HG03565 (cell line): ENCODE measurements around the gene DBN1.

Source experiments
- ATAC-seq: cut with Tn5 transposase; IDR thresholded peaks from one replicate; pipeline ENCODE4 v1.9.1; 2021; ENCODE audit warnings: mild to moderate bottlenecking, moderate library complexity; ENCODE audit not compliant: unreplicated experiment

Gene DBN1

DNA sequence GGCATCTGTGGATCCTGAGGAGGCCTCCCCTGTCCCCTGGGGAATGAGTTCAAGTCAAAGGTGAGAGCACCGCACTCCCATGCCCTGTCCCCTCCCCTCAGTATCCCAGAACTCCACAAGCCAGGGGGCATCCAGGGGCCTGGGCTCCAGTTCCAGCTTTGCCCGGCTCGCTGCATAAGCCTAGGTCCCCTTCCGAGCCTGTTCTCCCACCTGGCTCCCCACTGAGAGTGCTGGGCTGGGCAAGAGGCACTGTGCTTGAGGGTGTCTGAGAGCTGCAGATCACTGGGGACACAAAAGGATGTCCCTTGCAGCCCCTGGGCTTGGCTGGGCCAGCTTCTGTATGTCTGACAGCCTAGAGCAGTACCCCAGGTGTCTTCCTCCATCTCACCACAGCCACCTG, 31.6 kb upstream of the DBN1 start:
- no peak for ATAC-seq

DNA sequence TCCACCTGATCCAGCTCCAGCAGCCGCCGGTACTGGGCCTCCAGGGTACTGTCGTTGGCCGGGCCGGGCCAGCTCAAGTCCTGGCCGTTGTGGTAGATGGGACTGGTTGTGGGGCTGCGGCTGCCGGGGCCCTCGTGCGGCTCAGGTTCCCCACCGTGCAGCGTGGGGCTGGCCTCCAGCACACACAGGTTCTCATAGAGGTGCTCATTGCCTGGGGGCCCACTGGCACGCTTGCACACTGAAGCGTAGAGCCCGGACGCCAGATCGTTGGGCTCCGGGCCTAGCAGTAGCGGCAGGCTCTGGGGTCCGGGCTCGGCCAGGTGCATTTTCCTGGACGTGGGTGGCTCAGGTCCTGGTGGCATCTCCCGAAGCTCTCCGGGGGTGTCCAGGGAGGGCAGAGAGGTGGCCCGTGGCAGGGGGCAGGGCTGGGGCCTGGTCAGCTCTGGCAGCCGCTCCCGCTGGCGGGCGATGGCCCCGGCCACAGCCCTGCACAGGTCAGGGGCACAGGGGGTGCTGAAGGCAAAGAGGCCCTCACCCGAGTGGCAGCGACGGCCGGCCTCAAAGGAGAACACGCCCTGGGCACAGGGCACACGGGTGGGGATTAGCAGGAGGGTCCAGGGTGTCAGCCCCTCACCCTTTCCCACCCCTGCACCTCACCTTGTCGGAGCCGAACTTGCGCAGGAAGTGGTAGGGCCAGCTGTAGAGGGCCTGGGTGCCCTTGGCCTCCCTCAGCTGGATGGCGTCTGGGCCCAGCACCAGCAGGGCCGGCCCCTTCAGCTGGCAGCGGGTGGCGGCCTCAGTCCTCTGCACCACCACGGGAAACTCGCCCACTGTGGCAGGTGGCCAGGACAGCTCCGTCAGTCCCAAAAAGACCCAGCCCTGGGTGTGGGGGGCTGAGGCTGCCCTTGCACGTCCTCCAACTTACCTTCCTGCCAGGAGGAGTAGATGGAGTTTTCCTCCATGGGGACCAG, 30.9 kb upstream of the DBN1 start:
- ATAC-seq, result no peak

DNA sequence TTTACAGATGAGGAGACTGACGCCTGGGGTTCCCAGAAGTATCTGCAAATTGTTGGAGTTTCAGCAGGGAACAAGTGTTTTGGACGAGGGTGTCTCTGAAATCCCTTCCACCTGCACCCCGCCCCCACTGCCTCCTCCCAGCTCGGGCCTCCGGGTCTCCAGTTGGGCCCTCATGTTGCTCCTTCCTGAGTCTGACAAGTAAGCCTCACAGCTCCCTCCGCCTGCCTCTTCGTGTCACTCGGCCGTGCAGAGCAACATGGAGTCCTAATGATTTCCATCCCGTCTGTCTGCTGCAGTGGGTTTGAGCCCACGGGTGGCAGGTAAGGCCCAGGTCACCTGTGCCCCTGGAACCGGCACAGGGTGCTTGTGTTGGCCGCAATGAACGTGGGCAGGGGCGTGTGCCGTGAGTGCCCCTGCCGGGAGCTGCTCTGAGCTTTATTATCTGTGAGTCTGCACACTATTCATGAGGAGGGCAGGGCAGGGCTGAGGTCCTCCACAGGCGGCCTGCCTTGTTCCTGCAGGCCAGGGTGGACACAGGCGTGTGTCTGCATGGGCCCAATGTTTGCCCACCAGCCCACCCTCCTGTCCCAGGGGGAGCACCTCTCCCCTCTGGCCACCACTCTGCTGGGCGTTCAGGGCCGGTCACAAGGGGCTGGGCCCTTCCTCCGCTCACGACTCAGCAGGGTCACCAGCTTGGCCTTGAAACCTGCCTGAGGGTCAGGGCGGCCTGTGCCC, 30.1 kb upstream of the DBN1 start:
- no peak for ATAC-seq

DNA sequence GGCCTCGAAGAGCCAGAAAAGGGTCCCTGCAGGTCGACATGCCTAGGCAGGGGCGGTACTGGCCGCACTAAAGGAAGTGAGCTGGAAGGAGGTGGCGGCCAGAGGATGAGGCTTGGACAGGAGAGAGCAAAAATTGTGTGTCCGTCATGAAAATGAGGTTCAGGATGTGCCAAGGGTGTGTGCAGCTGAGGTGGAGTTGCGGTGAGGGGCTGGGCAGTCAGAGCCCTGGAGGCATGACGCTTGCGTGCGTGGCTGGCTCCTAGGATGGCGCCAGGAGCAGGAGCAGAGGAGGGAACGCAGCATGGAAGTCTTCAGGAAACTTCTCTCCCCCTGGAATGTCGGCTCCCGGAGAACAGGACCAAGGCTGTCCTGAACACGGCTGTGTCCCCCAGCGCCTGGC, 29.5 kb upstream of the DBN1 start:
- no peak for ATAC-seq

DNA sequence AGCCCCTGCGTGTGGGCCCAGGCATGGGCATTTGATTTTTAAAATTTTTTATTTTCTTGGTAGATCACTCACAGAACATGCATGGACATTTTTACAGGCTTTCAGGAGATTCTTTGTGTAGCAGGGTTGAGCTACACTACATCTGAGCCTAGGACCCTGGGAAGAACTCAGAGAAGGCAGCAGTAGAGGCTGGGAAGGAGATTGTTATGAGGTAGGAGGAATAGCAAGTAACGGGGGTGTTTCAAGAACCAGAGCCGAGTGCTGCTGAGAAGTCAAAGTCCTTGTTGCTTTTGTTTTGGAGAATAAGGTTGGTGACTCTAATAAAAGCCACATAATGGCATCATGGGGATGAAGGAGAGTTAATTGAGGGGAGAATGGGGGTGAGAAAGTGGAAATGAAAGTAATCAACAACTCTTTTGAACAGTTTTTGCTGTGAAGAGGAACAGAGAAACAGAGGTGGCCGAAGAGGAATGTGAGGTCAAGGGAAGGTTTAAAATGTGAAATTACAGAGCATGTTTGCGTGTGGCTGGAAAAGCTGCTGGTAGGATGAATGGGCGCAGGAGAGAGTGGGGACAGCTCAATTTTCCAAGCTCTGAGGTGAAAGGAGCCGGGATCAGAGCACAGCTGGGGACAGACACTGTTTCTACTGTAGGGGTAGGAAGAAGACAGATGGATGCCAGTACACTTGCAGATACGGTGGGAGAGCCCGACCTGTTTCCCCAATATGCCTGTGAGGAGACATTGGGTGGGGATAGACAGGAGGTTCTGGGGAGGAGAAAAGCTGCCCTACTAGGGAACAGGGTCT, 28.6 kb upstream of the DBN1 start:
- no peak for ATAC-seq

DNA sequence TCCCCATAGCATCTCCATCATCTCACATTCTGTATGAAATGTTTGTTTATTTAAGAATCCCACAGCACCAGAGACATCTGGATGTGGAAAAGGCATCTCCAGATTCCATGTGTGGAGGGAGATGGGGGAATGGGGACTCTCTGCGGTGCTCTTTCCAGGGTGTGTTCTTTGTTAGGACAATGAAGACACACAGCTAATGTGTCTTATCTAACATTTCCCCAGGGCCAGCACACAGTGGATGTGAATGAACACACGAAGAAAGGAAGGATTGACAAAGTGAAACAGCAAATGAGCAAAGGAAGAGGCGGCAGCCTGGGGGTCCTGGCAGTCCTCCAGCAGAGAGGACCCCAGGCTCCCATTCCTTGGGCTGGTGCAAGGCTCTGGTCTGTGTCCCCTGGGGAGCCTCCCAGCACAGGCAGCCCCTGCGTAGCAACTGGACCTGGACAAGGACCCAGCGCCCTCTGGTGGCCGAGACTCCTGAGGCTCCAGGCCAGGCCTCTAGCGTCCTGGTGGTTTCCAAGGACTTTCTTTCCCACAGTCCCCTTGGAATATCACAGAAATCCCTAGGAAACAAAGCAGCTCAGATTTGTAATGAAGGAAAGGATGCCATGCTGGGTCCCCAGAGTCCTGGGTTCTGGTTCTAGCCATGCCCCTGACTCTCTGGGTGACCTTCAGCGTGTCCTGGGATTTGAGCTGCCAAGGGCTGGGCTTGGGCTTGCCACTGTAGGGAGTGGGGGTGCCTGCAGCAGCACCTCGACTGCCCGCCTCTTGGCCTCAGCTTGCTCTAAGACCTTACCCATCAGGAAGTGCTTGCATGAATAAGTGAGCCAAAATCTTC, 27.5 kb upstream of the DBN1 start:
- no peak for ATAC-seq

DNA sequence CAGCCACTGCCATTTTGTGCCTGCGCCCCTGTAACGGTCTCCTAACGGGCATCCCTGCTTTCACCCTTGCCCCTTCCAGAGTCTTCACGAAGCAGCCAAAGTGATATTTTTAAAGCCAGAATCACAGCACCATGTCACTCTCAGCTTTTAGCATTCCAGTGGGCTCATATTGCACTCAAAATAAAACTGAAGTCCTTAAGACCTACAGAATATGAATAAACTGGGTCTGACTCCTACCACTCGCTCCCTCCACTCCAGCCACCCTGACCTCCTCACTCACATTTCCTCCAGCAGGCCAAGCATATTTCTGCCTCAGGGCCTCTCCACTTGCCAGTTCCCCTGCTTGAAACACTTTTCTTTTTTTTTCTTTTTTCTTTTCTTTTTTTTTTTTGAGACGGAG, 26.4 kb upstream of the DBN1 start:
- ATAC-seq, result no peak

DNA sequence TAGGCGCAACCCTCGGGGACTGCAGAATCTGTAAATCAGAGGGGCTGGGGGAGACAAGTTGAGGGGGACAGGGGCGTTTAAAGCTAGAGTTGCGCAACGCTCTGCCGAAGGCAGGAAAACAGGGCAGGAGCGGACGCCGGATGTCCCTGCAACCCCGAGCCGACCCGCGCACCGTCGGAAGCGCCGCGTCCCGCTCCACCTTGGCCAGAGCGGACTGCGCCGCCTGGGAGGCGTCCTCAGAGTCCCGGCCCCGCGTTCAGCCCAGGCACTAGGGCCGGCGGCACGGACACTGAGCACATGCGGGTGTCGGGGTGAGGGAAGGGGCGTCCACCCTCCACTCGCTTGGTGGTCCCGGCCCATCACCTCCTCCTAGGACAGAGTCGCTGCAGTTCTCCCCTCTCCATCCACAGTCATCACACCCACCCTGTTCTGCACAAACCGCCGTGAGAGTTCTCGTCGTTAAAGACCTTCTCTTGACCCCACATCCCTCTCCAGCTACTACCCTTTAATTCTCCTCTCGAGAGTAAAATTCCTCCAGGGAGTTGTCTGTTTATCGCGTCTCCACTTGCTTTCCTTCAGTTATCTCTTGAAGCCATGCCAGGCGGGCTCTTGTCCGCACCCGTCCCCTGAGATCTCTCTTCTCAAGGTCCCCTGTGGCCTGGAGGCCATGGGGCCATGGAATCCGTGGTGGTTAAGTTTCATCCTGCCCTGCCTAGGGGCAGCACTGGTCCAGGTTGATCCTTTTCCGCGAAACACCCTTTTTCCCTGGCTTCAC, 24.8 kb upstream of the DBN1 start:
- ATAC-seq, result peak; percentile 2

DNA sequence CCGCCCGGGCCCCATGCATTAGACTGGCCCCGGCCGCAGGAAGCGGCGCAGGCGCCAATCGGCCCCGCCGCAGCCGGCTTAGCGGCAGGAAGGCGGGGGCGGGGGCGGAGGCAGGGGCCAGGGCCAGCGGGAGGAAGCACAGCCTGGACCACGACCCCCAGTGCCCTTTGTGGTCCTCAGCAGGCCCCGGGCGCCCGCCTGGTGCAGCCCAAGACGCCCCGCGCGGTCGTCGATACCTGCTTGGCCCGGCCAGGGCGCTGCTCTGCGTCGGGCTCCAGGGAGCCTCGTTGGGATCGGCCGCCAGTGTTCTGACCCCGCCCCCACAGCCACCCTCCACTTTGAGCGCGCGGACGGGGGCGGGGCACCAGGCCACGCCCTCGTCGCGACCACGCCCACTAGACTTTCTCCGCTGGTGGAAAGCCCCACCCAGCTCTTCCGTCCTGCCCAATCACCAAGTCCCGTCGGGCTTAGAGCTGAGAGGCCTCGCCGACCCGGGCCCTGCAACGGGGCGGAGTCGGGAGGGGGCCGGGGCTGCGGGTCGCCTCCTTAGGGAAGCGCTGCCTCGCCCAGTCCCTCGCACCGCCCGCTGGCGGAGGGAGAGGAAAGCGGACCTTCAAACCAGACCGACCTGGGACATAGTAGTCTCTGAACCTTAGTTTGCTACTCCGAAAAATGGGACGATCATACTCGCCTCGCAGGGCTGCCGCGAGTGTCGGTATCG, 24.0 kb upstream of the DBN1 start, which contains the start of gene PDLIM7:
Gene PDLIM7 (minus strand): TSS at position 313 of the 721 bp plus-strand sequence. CDS start 1,092 bp downstream, outside the sequence.
- peak; percentile 62 for ATAC-seq

DNA sequence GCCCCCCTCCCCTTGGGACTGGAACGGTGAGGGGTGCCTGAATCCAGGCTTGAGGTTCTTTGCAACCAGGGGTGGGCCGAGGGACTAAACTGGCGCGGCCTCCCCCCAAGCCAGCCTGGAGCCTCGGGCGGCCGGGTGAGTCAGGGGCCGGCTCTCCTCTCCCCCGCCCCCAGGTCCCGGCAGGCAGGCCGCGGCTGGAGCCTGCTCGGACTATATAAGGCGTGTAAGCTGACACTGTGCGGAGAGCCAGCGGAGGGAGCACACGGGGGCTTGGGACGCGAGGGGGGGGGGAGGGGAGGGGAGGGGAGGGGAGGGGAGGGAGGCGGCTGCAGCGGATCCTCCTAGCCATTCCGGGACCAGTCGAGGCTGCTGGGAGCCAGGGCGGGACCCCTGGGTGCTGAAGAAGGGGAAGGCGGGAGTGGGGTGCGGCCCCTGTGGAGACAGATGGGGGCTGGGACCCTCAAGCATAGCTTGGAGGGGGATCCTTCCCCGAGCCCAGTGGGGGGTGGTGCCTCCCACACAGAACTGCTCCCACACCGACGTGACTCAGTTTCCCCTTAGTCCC, 23.4 kb upstream of the DBN1 start:
- ATAC-seq, result no peak

DNA sequence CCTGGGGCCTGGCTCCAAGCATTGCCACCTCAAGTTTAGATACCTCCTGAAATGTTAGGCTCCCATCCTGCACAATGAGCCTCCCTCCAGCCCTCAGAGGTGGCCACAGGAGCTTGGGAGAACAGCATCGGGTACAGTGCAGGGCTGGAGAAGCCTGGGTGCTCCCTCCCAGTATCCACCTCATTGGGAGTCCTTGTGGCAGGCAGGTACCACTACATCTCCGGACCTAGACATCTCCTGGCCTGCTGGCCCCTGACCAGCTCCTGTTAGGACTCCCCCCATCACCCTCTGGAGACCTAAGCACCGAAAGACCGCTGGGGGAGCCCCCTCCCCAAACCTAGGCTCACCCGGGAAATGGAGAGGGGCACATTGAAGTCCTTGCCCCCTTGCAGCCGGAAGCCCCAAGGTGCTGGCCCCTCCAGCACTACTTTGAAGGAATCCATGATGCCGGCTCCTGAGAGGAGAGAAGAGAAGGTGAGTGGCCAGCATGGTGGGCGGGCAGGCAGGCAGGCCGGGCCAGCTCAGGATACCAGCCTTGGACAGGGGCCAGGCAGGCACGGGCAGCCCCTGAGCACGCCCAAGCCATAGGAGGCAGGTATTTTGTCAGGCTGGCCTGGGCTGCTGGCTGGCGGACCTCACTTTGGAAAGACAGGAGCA, 22.8 kb upstream of the DBN1 start:
- no peak for ATAC-seq

DNA sequence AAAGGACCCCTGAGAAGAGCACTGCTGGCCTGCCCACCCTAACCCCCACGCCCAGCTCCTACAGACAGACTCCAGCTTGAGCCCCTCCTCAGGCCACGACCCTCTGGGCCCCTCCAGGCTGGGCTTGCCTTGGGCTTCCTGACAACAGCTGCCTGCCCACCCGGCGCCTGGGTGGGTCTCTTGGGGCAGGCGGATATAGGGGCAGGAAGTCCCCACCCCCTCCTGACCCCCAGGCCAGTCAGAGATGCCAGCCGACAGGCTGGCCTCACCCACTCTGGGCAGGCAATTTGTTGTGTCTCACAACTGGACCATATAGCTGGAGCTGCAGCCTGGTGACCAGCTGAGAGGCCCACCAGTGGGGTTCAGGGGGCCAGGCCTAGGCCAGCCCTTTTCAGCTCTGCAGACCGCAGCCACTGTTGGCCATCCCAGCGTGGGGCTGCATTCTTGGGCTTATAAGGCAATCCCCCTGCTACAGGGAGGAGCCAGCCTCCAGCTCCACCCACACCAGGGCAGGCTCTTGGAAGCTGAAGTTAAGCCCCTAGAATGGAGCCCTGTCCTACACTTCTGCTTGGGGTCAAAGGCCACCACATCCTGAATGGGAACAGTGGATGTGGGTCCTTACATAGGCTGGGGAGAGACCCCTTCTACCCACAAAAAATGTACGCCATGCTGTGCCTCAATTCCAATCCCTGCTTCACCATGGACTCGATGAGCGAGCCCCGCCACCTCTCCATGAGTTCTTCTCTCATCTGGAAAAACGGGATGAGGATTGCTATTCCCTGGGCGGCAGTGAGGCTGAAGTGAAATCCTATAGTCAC, 22.0 kb upstream of the DBN1 start:
- no peak for ATAC-seq

DNA sequence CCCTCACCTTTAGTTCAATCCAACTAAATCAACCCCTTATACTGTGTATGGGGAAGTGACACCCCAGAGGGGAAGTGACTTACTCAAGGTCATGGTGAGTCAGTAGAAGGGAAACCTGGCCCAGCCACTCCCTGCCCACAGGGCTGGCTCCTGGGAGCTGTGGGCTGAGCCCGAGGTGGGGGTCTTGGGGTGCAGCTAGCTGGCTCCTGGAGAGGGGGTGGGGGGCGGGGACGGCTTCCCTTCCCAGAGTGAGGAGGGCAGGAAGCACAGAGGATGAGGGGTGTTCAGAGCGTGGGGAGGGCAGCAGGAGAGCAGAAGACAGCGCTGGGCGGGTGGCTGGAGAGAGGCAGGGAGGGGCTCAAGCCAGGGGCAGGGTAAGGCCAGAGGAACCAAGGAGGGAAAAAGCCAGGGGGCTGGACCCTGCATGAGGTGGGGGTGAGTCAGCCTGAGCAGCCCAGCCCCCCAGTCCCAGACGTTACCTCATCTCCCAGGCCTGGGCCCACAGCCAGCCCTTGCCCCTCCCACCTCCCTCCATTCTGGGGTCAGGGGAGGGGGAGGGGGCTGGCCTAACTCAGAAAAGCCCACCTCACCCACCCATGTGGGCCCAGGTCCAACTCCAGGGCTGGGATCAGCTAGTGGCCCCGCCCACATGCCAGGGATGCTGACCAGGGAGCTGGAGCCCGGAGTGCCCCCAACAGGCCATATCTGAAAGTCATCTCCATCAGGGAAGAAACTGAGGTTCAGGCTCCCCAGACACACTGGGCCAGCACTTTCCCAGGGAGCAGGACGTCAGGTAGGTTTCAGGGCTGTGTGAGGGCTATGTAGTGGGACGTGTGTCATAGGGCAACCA, 21.1 kb upstream of the DBN1 start:
- ATAC-seq, result no peak

DNA sequence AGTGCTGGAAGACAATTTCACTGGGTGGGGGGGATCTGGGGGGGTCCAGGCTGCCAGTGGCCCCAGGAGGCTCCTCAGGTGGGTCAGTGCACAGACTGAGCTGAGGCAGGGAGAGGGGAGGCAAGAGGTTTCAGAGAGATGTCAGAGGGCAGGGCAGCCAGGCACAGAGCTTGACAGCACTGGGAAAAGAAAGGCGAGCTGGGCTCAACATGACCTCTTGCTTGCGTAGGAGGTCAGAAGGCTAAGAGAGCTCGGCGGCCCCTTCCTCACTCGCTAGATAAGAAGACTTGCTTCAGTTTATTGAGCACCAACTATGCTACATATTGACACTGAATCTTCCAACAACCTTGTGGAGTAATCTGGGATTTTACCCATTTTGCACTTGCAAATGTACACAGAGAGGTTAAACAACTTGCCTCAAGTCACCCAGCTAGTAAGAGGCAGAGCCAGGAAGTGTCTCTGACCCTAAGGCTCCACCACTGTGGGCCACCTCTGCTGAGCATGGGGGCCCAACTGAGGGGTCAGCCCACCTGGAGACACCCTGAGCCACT, 20.4 kb upstream of the DBN1 start:
- no peak for ATAC-seq

DNA sequence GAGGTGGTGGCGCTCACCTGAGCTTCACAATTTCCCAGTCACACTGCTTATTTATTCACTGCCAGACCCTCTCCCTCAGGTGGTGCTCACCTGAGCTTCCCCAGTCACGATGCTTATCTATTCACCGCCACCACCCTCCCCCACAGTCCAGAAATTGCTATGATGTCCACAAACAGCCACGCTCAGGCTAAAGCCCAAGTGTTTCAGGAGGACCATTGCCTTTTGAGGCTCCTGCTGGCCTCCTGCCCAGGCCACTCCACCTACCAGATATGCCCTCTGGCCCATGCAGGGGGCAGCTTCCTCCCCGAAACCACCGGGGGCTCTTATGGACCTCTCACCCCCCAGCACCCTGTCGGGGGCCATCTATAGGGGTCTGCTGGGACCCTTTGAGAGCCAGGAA, 19.4 kb upstream of the DBN1 start:
- no peak for ATAC-seq
